ENCODE data around the gene ACAA2. TPM values are rescaled to one million over a fixed set of nuclear protein-coding genes. Genes with fewer than 3 reads are reported as not detected.
"Not testable (repeated sequence)": the region's sequence is repeated elsewhere in the genome, so short reads cannot be mapped to it uniquely, and the experiment has no call there.

Gene ACAA2
- total RNA-seq, 1 donor from 2014 or later, result 21.3 TPM

DNA sequence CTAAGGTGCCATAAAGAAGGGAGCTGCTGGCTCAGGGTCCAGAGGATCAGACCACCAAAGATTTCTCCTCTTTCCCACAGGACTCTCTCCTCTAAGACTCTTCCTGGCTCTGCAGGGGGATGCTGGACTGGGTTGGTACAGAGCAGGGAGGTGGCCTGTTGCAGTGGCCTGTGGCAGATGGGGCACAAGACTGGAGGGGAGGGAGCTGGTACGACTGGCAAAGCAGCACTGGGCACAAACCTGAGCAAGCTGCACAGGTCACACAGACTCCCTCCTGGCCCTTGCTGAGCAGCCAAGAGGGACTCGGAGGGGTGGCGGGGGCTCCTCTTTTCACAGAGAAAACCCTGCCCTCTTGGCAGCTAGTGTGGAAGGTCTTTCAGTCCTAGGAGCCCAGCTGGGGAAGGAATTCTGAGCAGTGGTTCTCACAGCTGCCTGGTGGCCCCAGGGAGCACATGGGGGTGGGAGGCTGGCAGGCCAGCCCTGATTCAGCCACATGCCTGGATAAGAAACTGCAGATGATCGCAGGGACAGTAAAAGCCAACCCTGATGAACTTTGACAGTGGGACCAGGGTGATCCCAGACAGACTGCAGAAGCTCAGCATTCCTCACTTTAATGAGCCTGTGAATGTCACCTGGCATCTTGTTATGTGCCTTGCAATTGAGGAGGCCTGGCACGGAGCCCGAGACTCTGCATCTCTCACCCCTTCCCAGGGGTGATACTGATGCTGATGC lies 32.5 kb upstream of the ACAA2 start:
- peak; percentile 30 for DNase-seq (ENCODE audit: low spot score)

GRCh38 chr18:49844903-49845302 lies 31.6 kb upstream of the ACAA2 start:
- DNase-seq (ENCODE audit: low spot score), result no peak

DNA sequence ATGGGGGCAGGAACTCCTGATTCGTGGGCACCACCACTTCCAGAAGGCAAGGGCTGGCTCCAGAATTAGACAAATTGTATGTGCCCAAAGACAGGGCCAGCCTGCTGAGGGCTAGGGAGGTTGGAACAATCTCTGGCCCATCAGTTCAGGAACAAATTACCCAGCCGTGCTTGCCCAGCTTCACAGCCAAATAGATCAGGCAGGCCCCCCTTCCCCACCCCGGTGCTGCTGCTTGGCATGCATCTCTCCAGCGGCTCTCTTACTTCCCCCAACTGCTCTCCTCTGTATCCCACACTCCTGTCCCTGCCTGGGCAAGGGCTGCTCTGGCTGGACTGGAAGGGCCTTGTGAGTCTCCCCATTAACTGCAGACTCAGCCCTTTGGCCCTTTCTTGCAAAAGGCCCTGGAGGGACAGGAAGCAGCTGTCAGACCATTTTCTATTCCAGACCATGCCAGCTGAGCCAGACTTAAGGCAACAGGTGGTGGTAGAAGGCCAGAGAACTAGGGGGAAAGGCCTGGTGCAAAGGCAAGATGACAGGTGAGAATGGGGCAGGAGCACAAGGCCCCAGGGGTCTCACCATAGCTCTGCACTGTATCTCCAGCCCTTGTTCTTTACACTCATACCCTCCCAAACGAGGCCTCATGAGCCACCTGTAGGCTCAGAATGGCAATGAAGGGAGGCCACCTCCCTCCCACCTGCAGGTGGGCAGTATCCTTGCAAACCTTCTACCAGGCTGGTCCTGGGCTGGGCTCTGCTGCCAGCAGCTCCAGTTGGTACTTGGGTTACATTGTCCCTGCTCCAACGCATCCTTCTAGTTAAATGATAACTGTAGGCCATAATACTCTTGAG lies 30.7 kb upstream of the ACAA2 start:
- peak; percentile 29 for DNase-seq (ENCODE audit: low spot score)

DNA sequence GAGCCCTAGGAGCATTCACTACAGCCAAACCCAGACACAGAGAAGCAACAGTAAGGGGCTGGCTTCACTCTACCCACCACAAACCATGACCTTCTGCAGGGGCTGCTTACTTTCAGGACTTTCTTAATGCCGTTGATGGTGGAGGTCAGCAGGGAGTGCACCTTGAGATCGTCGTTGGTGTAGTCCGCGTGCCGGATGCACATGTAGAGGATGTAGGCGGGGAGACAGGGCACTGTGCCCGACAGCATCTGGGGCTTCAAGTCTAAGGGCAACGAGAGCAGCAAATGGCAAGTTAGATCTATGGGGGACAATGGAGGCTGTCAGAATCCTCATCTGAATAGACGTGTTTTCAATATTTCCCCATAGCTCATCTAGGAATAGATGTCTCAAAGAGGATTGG lies 29.8 kb upstream of the ACAA2 start:
- peak; percentile 31 for DNase-seq (ENCODE audit: low spot score)

DNA sequence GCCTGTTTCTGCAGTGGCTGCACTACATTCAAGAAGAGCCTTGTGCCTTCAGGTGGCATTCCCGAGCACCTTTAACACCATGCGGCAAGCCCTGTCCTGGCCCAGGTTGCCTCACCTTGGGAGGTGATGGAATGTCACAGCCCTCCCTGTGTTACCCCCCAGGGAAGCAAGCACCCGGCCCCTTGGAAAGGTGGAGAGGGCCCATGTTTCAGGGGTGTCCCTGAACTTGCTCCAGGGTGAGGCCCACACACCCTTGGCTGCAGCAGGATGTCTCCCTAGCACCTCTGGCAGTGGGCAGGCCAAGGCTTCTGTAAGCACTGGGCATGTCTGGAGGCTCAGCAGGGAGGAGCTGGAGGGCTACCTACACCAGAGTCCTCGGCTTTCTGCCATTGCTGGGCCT lies 29.3 kb upstream of the ACAA2 start:
- DNase-seq (ENCODE audit: low spot score), result peak; percentile 39

DNA sequence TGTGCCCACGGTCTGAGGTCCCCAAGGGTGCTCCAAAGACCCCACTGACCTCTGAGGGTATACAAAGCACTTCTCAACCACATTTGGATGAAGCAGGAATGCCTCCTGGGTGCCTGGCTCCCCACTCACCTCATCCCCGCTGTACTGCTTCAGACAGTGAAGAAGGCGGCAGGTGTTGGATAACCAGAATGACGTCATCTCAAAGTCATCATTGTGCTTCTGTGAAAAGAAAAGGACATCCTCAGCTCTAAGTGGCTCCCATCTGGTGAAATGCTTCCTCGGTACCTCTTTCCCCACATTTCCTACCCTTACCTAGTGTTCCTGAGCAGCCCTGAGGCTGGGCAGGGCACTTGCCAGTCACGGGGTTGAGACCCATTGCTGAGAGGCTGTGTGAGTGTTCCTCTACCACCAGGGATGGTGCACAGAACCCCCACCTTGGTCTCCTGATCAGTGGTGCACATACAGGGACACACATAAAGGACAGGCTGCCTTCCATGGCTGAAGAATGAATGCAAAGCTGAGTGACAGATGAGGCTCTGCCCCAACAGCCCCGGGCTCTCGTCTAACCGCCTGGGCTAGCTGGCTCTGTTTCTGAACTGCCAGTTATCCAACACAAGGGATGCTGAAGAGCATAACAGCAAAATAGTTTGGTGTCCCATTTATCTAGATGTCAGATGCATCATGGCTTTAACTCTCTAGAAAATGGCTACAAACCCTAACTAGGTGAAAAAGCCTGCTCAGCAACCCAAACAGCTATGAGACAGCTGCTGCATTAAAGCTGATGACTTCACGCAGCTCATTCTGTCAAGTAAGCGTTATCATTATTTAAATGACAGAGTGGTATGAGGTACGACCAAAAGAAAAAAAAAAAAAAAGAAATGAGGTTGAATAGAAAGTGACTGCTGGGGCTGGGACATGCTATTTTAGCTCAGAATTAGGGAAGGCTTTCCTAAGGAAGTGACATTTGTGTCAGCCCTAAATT lies 28.2 kb upstream of the ACAA2 start:
- DNase-seq (ENCODE audit: low spot score), result peak; percentile 41

GRCh38 chr18:49839012-49839411 lies 25.7 kb upstream of the ACAA2 start:
- DNase-seq (ENCODE audit: low spot score), result no peak

DNA sequence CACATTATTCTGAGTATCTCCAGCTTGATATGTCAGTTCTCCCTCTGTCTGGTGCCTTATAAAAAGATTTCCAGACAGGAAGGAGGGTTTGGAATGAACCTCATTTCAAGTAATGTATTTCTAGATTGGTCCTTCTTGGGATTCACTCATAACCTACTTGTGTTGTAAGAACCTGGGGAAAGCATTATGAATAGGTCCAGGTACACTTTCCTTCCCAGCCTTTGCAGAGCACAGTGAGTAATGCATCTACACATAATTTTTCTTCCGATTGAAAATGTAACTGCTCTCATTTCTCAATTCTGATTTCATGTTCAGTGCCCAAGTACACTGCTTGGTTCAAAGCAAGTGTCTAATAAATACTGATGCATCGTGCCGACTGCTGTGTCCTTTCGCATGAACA lies 25.0 kb upstream of the ACAA2 start:
- DNase-seq (ENCODE audit: low spot score), result no peak

- DNase-seq (ENCODE audit: low spot score), result no peak
These were observed 24.6 kb upstream of the ACAA2 start for GRCh38 chr18:49837889-49838288.

- not testable (repeated sequence) for DNase-seq (ENCODE audit: low spot score)
These were observed 24.0 kb upstream of the ACAA2 start for GRCh38 chr18:49837316-49837835.

DNA sequence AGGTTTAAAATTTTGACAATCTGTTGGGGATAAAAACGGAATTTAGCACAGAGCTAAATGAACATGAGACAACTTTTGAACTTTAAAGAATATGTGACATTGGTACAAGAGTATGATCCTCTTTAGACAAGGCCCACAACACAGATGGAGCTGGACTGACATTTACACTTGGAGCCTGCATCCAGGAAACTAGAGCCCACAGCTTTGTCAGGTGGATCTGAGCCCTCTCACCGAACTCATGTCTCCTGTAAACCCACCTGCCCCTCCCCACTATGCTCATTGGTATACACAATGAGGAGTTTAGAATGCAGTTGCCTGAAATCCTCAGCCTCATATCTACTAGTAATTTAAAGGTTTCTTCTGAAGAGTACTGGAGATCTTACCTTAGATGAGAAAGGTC lies 22.1 kb upstream of the ACAA2 start:
- DNase-seq (ENCODE audit: low spot score), result no peak

DNA sequence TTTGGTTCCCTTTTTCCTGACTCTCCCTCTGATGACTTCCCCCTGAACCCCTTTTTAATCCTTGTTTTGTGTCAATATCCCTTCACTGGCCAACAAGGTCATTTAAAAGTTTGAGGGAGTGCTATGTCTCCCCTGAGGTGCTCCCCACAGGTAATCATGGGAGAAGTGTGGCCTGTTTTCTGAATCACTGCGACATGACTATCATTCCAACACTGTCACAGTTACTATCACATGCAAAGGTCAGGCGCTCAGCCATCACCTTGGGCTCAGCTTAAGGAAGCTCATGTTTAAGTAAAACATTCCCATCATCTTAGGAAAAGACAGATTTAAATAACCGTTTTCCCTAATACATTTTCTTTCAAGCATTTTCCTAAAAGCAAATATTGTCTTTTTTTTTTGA lies 20.9 kb upstream of the ACAA2 start:
- no peak for DNase-seq (ENCODE audit: low spot score)

DNA sequence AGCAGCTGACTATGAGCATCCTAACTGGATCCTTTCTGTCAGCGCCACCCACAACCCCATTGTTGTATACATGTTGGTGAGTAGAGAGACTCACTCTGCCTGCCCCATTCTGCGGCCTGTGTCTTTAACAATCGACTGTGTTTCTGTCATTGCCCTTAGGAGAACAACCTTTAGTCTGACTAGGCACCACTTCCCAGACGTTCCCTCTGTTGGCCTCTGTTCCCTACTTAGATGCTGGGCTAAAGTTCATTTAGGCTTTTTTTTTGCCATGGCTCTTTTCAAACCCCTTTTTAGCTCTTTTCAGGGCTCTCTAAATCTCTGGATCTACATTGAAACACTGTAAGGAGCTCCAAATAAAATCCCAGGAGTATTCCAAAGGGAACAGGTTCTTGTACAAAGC lies 20.5 kb upstream of the ACAA2 start:
- no peak for DNase-seq (ENCODE audit: low spot score)

- no peak for DNase-seq (ENCODE audit: low spot score)
These were observed 18.9 kb upstream of the ACAA2 start for GRCh38 chr18:49832221-49832647.

DNA sequence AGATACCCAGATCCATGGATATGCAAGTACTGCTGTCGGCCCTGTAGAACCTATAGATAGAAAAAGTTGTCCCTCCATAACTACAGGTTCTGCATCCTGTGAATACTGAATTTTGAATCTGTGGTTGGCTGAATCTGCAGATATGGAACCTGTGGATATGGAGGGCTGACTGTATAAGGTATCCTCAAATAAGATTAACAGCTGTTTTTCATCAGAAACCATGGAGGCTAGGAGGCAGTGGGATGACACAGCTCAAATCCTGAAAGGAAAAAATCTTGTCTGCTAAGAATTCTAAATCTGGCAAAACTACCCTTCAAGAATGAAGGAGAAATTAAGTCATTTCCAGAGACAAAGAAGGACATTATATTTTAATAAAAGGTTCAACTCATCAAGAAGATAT lies 14.7 kb upstream of the ACAA2 start:
- no peak for DNase-seq (ENCODE audit: low spot score)

DNA sequence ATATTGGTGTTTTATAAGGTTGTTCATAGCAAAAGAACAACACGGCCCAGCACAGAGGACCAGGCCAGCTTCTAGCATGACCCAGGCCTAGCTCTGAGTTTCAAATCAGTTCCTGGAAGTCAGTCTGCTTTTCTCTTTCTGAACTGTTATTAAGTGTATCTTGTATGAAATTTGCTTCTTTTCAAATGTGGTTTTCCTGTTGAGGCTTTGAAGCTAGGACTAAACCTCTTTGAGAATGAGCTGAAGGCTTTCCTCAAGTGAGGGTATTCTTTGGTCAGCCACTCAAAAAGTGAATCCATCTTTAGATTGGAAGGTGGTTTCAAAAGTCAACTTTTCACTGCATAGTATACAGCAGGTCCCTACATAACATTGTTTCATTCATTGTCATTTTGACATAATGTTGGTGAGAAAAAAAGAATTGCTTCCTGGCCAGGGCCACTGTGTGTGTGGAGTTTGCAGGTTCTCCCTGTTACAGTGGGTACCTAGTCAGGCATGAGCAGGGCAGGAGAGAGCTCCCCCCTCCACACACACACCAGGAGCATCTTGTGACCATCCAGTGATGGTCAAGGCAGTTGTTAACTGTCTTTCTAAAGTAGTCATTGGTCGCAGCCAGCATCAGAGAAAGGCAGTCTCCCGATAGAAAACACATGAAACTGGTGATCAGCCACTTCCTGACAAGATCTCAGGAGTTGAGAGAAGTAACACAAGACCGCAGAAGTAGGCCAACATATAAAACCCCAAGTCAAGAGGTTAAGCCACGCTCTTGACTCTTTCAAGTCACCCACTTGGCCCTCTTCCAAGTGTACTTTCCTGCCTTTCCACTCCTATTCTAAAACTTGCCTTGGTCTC lies 6.7 kb upstream of the ACAA2 start:
- DNase-seq (ENCODE audit: low spot score), result no peak

GRCh38 chr18:49819071-49819662 lies 5.8 kb upstream of the ACAA2 start:
- DNase-seq (ENCODE audit: low spot score), result no peak

DNA sequence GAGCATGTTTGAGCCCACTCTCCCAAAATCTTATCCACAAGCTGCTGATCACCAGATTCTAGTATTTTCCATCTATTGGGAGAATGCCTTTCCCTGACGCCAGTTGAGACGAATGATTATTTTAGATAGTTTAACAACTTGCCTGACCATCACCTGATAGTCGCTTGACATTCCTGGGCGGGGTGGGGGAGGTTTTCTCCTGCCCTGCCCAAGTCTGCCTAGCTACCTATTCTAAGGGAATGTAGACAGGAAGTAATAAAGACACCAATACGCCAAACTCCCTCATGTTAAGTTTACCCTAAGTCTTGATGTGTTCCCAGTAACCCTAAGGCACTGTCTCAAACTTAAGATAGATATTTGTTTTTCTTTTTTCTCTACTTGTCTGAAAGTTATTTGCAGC lies 4.6 kb upstream of the ACAA2 start:
- no peak for DNase-seq (ENCODE audit: low spot score)

DNA sequence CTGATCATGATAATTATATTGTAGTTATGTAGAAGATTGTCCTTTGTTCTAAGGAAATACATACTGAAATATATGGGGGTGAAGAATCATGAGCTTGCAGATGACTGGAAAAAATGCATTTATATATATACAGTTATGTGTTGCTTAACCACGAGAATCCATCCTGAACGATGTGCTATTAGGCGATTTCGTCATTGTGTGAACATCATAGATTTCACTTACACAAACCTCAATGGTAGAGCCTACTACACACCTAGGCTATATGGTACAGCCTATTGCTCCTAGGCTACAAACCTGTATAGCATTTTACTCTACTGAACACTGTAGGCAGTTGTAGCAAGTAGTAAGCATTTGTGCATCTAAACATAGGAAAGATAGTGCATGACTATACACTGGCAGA lies 2.6 kb upstream of the ACAA2 start:
- DNase-seq (ENCODE audit: low spot score), result no peak

DNA sequence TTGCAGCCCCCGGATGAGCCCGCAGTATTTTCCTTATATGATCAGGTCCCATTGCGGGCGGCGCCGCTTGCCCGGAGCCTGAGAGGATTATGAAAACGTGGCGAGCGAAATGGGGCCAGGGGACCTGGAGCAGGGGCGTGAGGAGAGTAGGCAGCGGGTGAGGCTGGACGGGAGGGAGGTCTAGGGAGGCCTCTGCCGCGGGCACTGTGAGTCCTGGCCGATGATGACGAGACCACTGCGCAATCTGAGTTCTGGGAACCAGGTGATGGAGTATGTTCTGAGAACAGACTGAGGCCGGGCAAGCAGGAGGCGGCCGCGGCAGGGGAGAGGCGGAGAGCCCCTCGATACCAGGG lies 790 bp upstream of the ACAA2 start:
- peak; percentile 56 for DNase-seq (ENCODE audit: low spot score)

- DNase-seq (ENCODE audit: low spot score), result no peak
These were observed 339 bp downstream of the ACAA2 start for GRCh38 chr18:49813069-49813318.
